Psoas muscle (tissue), 8 donors: ENCODE measurements around the gene RETREG1. TPM values are rescaled to one million over a fixed set of nuclear protein-coding genes. Genes with fewer than 3 reads are reported as not detected.

Source experiments
- ATAC-seq, 4 donors: fragments of 200-7000 bp; cut with Tn5 transposase; one replicate each; pipeline ENCODE4 v1.9.1; 2020; ENCODE audit warnings: moderate library complexity in 3 of 4, mild to moderate bottlenecking in 2 of 4
- DNase-seq, 2 donors: peaks; one replicate each; pipeline ENCODE4 v3.0.0-alpha.2; 2020
- H3K27ac ChIP-seq: fragments of 200-600 bp; one replicate; pipeline ENCODE4 v1.8.0; 2022
- H3K27me3 ChIP-seq, 3 donors: fragments of 200-600 bp in 1 of 3; one replicate each; pipeline versions ENCODE4 v1.6.1 to v1.8.0; 2013 to 2022; ENCODE audit warnings: low read length in 2 of 3, mild to moderate bottlenecking in 2 of 3, moderate library complexity in 1 of 3; ENCODE audit not compliant: insufficient read depth in 3 of 3
- H3K36me3 ChIP-seq, 2 donors: fragments of 200-600 bp in 1 of 2; one replicate each; pipeline versions ENCODE4 v1.6.1 to v1.8.0; 2013 to 2022; ENCODE audit warnings: low read depth in 1 of 2, mild to moderate bottlenecking in 1 of 2, moderate library complexity in 1 of 2; ENCODE audit not compliant: insufficient read depth in 1 of 2
- H3K4me1 ChIP-seq: fragments of 200-600 bp; one replicate; pipeline ENCODE4 v1.8.0; 2022
- H3K4me3 ChIP-seq: fragments of 200-600 bp; one replicate; pipeline ENCODE4 v1.8.0; 2022; ENCODE audit warnings: mild to moderate bottlenecking
- H3K9me3 ChIP-seq: fragments of 200-600 bp; one replicate; pipeline ENCODE4 v1.8.0; 2022
- WGBS, 3 donors: extraction: QIAGEN DNeasy Blood & Tissue Kit; methylation state at CpG; one replicate each; pipeline versions ENCODE4 v1.1.6 to v1.1.7; 2013; 5-methylcytosine and 5-hydroxymethylcytosine counted together
- intact Hi-C, 2 donors: fragments of 100-400 bp; cut with DNase I; formaldehyde crosslinking; loops; one replicate each; pipeline versions ENCODE4 v1.11.0 to v1.14.2; 2022
- polyA plus RNA-seq, 3 donors: library from polyadenylated mRNA; stranded (reverse); fragments of 200-250 nt; gene quantifications; one replicate each; pipeline ENCODE4 v1.2.3, GENCODE V29; 2013
- total RNA-seq, 4 donors: library from RNA; stranded (reverse); fragmentation: NEBNext Ultra II Directional in 2 of 4; extraction: Animal tissue kit (Norgen Biotek cat#: 25700) in 2 of 4; gene quantifications; one replicate each; pipeline versions ENCODE4 v1.2.1 to v1.2.4, GENCODE V29; 2021 to 2023
- TF ChIP-seq, protein P1 (sequence below): fragments of 200-600 bp; IDR thresholded peaks from one replicate; pipeline ENCODE4 v1.8.0; 2022; ENCODE audit warnings: antibody characterized with exemption
- donor health status: healthy with polysubstance abuse.
- donor health status: DM: no; HTN: no; CAD: no; lungs with moderate emphysema.
- donor health status: Bipolar disorder and iron deficiency.
- donor health status: healthy.
- donor health status: DM: yes; HTN: yes; CAD: no.
- donor health status: DM: no; HTN: no; CAD: no.
- donor health status: DM: no; HTN: no; CAD: no.
- donor health status: DM: yes; HTN: yes; CAD: no.

RETREG1 gene
- total and polyA plus RNA-seq, 7 donors, result 2.1 to 252 (median 191) TPM

DNA sequence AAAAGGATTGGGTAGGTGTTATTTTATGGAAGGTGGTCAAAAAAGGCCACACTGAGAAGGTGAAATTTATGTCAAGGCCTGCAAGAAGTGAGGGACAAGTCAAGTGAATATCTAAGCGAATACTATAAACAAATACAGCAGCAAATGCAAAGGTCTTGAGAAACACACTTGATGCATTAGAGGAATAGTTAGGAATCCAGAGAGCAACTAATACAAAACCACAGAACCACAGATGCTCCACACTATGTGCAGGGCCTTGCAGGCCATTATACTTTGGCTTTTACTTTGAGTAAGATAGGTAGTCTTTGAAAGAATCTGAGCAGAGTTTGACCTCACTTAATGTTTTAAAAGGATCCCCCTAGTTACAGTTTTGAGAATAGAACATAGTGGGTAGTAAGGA, 155.8 kb downstream of the RETREG1 start:
- Histone ChIP-seq H3K4me1 (peaks cover 84% of the 10 kb centered on the region), H3K9me3 (no peaks in the 10 kb centered on the region), H3K36me3 (peaks cover 12 to 61% of the 10 kb centered on the region in 2 donors), H3K27me3 (no peaks in the 10 kb centered on the region), H3K27ac (peak overlapping the region; percentile 24), H3K4me3 (peak overlapping the region; percentile 11)
- intact Hi-C loops, result loop anchor here in 1 of 2 donors (10.0 kb wide), 1 partner anchor 744 kb away; no protein-coding TSS in a partner anchor
- ATAC-seq, result no peak
- TF ChIP-seq, protein P1, sequence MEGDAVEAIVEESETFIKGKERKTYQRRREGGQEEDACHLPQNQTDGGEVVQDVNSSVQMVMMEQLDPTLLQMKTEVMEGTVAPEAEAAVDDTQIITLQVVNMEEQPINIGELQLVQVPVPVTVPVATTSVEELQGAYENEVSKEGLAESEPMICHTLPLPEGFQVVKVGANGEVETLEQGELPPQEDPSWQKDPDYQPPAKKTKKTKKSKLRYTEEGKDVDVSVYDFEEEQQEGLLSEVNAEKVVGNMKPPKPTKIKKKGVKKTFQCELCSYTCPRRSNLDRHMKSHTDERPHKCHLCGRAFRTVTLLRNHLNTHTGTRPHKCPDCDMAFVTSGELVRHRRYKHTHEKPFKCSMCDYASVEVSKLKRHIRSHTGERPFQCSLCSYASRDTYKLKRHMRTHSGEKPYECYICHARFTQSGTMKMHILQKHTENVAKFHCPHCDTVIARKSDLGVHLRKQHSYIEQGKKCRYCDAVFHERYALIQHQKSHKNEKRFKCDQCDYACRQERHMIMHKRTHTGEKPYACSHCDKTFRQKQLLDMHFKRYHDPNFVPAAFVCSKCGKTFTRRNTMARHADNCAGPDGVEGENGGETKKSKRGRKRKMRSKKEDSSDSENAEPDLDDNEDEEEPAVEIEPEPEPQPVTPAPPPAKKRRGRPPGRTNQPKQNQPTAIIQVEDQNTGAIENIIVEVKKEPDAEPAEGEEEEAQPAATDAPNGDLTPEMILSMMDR, result no peak
- WGBS, 3 donors, result 94 to 100% (median 97%) methylated on average over 1 of the region's 1 CpG
- no peak for DNase-seq

DNA sequence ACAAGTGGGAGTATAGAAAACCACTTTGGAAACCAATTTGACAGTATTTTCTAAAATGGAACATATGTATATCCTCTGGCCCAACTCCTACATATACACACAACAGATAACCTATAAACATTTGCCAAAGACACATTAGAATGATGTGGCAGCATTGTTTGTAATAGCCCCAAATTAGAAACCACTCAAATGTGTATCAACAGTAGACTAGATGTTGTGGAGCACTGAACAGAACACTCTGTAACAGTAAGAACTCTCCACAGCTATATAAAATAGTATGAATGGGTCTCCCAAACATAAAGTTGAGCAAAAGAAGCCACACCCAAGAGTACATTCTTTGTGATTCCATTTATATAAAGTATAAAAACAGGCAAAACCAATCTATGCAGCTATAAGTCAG, 157.3 kb downstream of the RETREG1 start:
- TF ChIP-seq, protein P1, result no peak
- peak in 2 of 4 donors; percentile 32 to 62 for ATAC-seq
- no peaks in the 10 kb centered on the region for H3K27me3 ChIP-seq
- H3K9me3 ChIP-seq, result no peaks in the 10 kb centered on the region
- H3K4me1 ChIP-seq, result peaks cover 90% of the 10 kb centered on the region
- DNase-seq, result no peak
- H3K4me3 ChIP-seq, result no peak overlapping the region
- H3K27ac ChIP-seq, result no peak overlapping the region
- peaks cover 12 to 61% of the 10 kb centered on the region in 2 donors for H3K36me3 ChIP-seq
- intact Hi-C loops, result loop anchor here in 1 of 2 donors (10.0 kb wide), 1 partner anchor 295 kb away; no protein-coding TSS in a partner anchor

DNA sequence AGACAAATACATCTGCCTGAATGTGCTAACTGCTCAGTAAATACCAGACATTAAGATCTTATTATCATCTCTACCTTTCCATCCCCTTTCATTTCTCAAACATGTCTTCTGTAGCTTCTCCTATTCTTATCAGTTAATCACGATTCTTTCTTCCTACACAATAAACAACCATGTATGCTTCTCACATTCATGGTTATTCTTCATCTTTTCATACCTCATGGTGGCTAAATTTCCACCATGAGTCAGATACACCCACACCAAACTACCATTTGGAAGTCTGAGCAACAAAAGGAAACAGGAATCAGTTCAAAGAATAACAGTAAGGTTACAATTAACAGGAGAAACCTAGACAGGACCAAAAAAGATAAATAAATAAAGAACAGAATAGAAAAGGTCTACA, 158.9 kb downstream of the RETREG1 start:
- peaks cover 12 to 54% of the 10 kb centered on the region in 2 donors for H3K36me3 ChIP-seq
- H3K4me1 ChIP-seq, result peaks cover 74% of the 10 kb centered on the region
- no peak for ATAC-seq
- TF ChIP-seq, protein P1, result no peak
- 59 to 83% (median 62%) methylated on average over 1 of the region's 1 CpG for WGBS, 3 donors
- intact Hi-C loops, result loop anchor here in 1 of 2 donors (10.0 kb wide), 1 partner anchor 293 kb away; no protein-coding TSS in a partner anchor
- no peaks in the 10 kb centered on the region for H3K27me3 ChIP-seq
- no peak overlapping the region for H3K4me3 ChIP-seq
- DNase-seq, result no peak
- peak overlapping the region; percentile 47 for H3K27ac ChIP-seq
- H3K9me3 ChIP-seq, result no peaks in the 10 kb centered on the region

- Histone ChIP-seq H3K36me3 (peaks cover 9 to 54% of the 10 kb centered on the region in 2 donors), H3K27ac (peak overlapping the region; percentile 47), H3K4me3 (no peak overlapping the region), H3K9me3 (no peaks in the 10 kb centered on the region), H3K27me3 (no peaks in the 10 kb centered on the region), H3K4me1 (peaks cover 70% of the 10 kb centered on the region)
- TF ChIP-seq, protein P1, result peak; percentile 24
- ATAC-seq, result peak in 3 of 4 donors; percentile 20 to 68 (median 66)
- WGBS, 3 donors, result 35 to 53% (median 36%) methylated on average over 3 of the region's 3 CpGs
- DNase-seq, result no peak
- intact Hi-C loops, result loop anchor here in 1 of 2 donors (10.0 kb wide), 1 partner anchor 293 kb away; no protein-coding TSS in a partner anchor
These were observed 159.3 kb downstream of the RETREG1 start for GRCh38 chr5:16457451-16457850.
